Naive thymus-derived CD4-positive, alpha-beta T cell (primary cell): ENCODE data around the gene WNT6. TPM values are rescaled to one million over a fixed set of nuclear protein-coding genes. Genes with fewer than 3 reads are reported as not detected.
A peak's percentile ranks its signal among the peaks of the same experiment; 100 is the strongest.

Experiments
- ATAC-seq: fragments of 150-1000 bp; cut with Tn5 transposase; 2 replicates; pipeline ENCODE4 v1.10.0; 2021; ENCODE audit warnings: mild to moderate bottlenecking, moderate library complexity
- CTCF ChIA-PET: fragments of 350-600 bp; sonication (Branson Sonifier 250); formaldehyde crosslinking; loops from one replicate; lab custom pipeline; 2021; ENCODE audit warnings: antibody characterized with exemption; lab: Charles Lee
- POLR2A ChIA-PET: fragments of 350-600 bp; sonication (Branson Sonifier 250); formaldehyde crosslinking; loops from one replicate; lab custom pipeline; 2021; ENCODE audit warnings: antibody characterized with exemption, inconsistent platforms; lab: Charles Lee
- DNase-seq, 9 donors: peaks; one replicate each; pipeline versions ENCODE4 v3.0.0 to v3.0.0-alpha.2; 2020 to 2022; ENCODE audit warnings: mixed read lengths in 1 of 9
- H3K27ac ChIP-seq: one replicate; pipeline ENCODE4 v1.7.0; 2013; ENCODE audit warnings: mild to moderate bottlenecking, low read depth, low read length, moderate library complexity
- H3K27me3 ChIP-seq, 2 donors: one replicate each; pipeline ENCODE4 v1.7.0; 2013; ENCODE audit warnings: low read length in 2 of 2, mild to moderate bottlenecking in 2 of 2, moderate library complexity in 2 of 2; ENCODE audit not compliant: control insufficient read depth in 2 of 2, insufficient read depth in 2 of 2
- H3K36me3 ChIP-seq, 3 experiments: 1 replicate in 2 of 3; 2 replicates in 1 of 3; pipeline ENCODE4 v1.7.0; 2013; ENCODE audit warnings: low read length in 3 of 3, mild to moderate bottlenecking in 3 of 3, moderate library complexity in 1 of 3; ENCODE audit not compliant: insufficient read depth in 3 of 3, control insufficient read depth in 2 of 3
- H3K4me1 ChIP-seq, 2 donors: one replicate each; pipeline ENCODE4 v1.7.0; 2013; ENCODE audit warnings: low read length in 2 of 2, mild to moderate bottlenecking in 2 of 2, moderate library complexity in 1 of 2; ENCODE audit not compliant: control insufficient read depth in 2 of 2, insufficient read depth in 2 of 2
- H3K4me3 ChIP-seq: 2 replicates; pipeline ENCODE4 v1.7.0; 2013; ENCODE audit warnings: mild to moderate bottlenecking, low read length
- H3K9me3 ChIP-seq, 3 experiments: 1 replicate in 2 of 3; 2 replicates in 1 of 3; pipeline ENCODE4 v1.7.0; 2013; ENCODE audit warnings: low read length in 3 of 3; ENCODE audit not compliant: control insufficient read depth in 2 of 3
- H3K27ac Mint-ChIP-seq, 9 donors: one replicate each; pipeline ENCODE4 v1.8.0; 2020 to 2022; ENCODE audit warnings: mixed read lengths in 9 of 9, mild to moderate bottlenecking in 8 of 9, moderate library complexity in 5 of 9, inconsistent platforms in 2 of 9
- H3K27me3 Mint-ChIP-seq, 5 donors: one replicate each; pipeline ENCODE4 v1.8.0; 2021 to 2022; ENCODE audit warnings: mixed read lengths in 5 of 5, mild to moderate bottlenecking in 1 of 5
- H3K36me3 Mint-ChIP-seq, 5 donors: one replicate each; pipeline ENCODE4 v1.8.0; 2020 to 2022; ENCODE audit warnings: mixed read lengths in 5 of 5, mild to moderate bottlenecking in 3 of 5, inconsistent platforms in 1 of 5
- H3K4me1 Mint-ChIP-seq, 7 donors: one replicate each; pipeline ENCODE4 v1.8.0; 2020 to 2022; ENCODE audit warnings: mixed read lengths in 7 of 7, mild to moderate bottlenecking in 3 of 7, inconsistent platforms in 1 of 7
- H3K4me3 Mint-ChIP-seq, 10 donors: one replicate each; pipeline ENCODE4 v1.8.0; 2020 to 2022; ENCODE audit warnings: mild to moderate bottlenecking in 10 of 10, mixed read lengths in 10 of 10, moderate library complexity in 6 of 10, inconsistent platforms in 2 of 10
- H3K9me3 Mint-ChIP-seq, 11 donors: one replicate each; pipeline ENCODE4 v1.8.0; 2020 to 2022; ENCODE audit warnings: mixed read lengths in 11 of 11, mild to moderate bottlenecking in 4 of 11, inconsistent platforms in 1 of 11, moderate library complexity in 1 of 11
- intact Hi-C, 2 donors: fragments of 100-400 bp; cut with micrococcal nuclease; formaldehyde crosslinking; loops; one replicate each; pipeline ENCODE4 v1.15.1; 2023
- polyA plus RNA-seq, 2 donors: library from polyadenylated mRNA; unstranded; fragments of 300-500 nt; fragmentation: Illumina TruSeq; gene quantifications; one replicate each; pipeline ENCODE4 v1.2.3, GENCODE V29; 2021
- total RNA-seq, 6 experiments: library from RNA in 5 of 6; stranded (reverse) in 5 of 6; gene quantifications; 1 replicate in 5 of 6; 2 replicates in 1 of 6; pipeline ENCODE4 v1.2.3 and lab custom pipeline; 2021 to 2026

WNT6 gene
- total and polyA plus RNA-seq, 7 experiments from 2014 or later: 0.11 to 0.22 TPM; not detected in 5

DNA sequence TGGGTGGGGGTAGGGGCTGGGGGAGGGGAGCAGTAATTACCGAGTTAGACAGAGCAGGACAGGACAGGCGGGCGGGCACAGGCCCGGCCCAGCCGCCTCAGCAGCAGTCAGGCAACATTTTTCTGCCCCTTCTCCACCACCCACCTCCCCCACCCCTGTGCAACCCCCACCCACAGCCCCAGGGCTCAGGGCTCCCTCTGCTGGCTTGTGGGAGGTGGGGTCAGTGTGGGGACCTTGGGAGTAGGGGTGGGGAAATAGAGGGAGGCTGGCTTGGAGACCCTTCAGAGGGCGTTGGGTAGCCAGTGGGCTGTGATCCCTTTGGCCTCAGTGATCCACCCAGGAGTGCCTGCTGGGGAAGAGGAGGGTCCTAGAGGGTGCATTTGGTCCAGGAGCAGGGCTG is 6.4 kb downstream of the WNT6 start:
- Mint-ChIP-seq H3K4me3 (no peak overlapping the region), H3K36me3 (no peaks in the 10 kb centered on the region), H3K27ac (no peak overlapping the region), H3K4me1 (peaks cover 2 to 16% (median 11%) of the 10 kb centered on the region in 7 donors), H3K9me3 (no peaks in the 10 kb centered on the region), H3K27me3 (peaks cover 30 to 78% (median 44%) of the 10 kb centered on the region in 5 donors)
- ATAC-seq: no peak
- no peak for DNase-seq
- intact Hi-C loops: no loop called here
- POLR2A ChIA-PET: no interaction called here
- H3K36me3 ChIP-seq: no peaks in the 10 kb centered on the region
- CTCF ChIA-PET: interaction anchor here (0.8 kb wide), 1 partner anchor 28 kb away, joined by 3 read pairs; no protein-coding TSS in a partner anchor
- H3K4me1 ChIP-seq: peaks cover 0 to 7% of the 10 kb centered on the region in 2 donors
- peaks cover 3 to 4% of the 10 kb centered on the region in 2 donors for H3K27me3 ChIP-seq
- H3K27ac ChIP-seq: no peak overlapping the region
- no peaks in the 10 kb centered on the region for H3K9me3 ChIP-seq
- no peak overlapping the region for H3K4me3 ChIP-seq

DNA sequence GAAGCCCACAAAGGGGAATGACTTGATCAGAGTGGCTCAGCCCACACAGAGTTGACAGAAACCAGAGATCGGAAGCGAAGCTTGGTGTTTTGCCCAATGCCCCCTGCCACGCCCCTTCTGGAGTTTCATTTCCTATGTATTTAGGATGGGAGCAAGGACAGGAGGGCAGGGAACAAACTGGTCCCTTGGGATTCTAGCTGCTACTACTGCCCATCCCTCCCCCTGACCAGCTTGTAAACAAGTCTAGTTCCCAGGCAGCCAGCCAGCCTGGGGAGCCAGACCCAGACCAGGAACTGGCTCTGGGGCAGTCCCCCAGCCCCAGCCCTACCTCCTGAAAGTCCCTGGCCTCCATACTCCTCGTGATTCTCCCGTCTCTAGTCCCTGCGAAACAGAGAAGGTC is 8.3 kb downstream of the WNT6 start:
- no peak overlapping the region for H3K27ac ChIP-seq
- POLR2A ChIA-PET: no interaction called here
- no peak overlapping the region for H3K4me3 Mint-ChIP-seq
- H3K36me3 ChIP-seq: no peaks in the 10 kb centered on the region
- peaks cover 3 to 4% of the 10 kb centered on the region in 2 donors for H3K27me3 ChIP-seq
- no peak for ATAC-seq
- H3K27ac Mint-ChIP-seq: no peak overlapping the region
- peaks cover 7 to 22% (median 16%) of the 10 kb centered on the region in 7 donors for H3K4me1 Mint-ChIP-seq
- H3K4me1 ChIP-seq: peaks cover 5 to 17% of the 10 kb centered on the region in 2 donors
- no peaks in the 10 kb centered on the region for H3K9me3 Mint-ChIP-seq
- intact Hi-C loops: no loop called here
- no peaks in the 10 kb centered on the region for H3K9me3 ChIP-seq
- H3K36me3 Mint-ChIP-seq: peaks cover 0 to 1% (median 0%) of the 10 kb centered on the region in 5 donors
- CTCF ChIA-PET: no interaction called here
- no peak for DNase-seq
- peaks cover 29 to 78% (median 42%) of the 10 kb centered on the region in 5 donors for H3K27me3 Mint-ChIP-seq
- H3K4me3 ChIP-seq: no peak overlapping the region

DNA sequence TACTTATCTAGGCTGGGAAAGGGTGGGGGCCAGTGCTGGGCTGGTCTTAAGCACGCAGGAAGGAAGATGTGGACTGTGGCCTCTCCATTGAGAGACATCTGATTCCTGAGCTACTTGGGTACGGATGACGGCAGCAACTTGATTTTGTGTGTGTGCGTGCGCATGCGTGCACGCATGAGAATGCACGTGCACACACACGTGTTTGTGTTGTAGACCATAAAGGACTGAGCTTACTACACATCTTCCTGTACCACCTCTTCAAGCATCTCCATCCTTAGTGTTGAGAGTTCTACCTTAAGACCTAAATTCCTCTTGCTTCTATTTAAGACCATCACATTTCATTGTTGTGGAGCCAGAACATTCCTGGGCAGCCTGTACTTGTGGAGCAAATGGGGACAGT is 9.5 kb downstream of the WNT6 start:
- peaks cover 0 to 11% of the 10 kb centered on the region in 2 donors for H3K27me3 ChIP-seq
- Mint-ChIP-seq H3K36me3 (peaks cover 0 to 1% (median 0%) of the 10 kb centered on the region in 5 donors), H3K27me3 (peaks cover 22 to 72% (median 36%) of the 10 kb centered on the region in 5 donors), H3K27ac (no peak overlapping the region), H3K4me3 (no peak overlapping the region), H3K9me3 (no peaks in the 10 kb centered on the region), H3K4me1 (peaks cover 11 to 27% (median 20%) of the 10 kb centered on the region in 7 donors)
- CTCF ChIA-PET: interaction anchor here (19.9 kb wide), 1 partner anchor 29 kb away, joined by 627 read pairs; no protein-coding TSS in a partner anchor
- H3K4me3 ChIP-seq: no peak overlapping the region
- DNase-seq: no peak
- no peaks in the 10 kb centered on the region for H3K9me3 ChIP-seq
- POLR2A ChIA-PET: interaction anchor here (0.8 kb wide), 1 partner anchor 15 kb away, joined by 3 read pairs; no protein-coding TSS in a partner anchor
- peaks cover 5 to 20% of the 10 kb centered on the region in 2 donors for H3K4me1 ChIP-seq
- intact Hi-C loops: no loop called here
- H3K27ac ChIP-seq: no peak overlapping the region
- no peaks in the 10 kb centered on the region for H3K36me3 ChIP-seq
- no peak for ATAC-seq

DNA sequence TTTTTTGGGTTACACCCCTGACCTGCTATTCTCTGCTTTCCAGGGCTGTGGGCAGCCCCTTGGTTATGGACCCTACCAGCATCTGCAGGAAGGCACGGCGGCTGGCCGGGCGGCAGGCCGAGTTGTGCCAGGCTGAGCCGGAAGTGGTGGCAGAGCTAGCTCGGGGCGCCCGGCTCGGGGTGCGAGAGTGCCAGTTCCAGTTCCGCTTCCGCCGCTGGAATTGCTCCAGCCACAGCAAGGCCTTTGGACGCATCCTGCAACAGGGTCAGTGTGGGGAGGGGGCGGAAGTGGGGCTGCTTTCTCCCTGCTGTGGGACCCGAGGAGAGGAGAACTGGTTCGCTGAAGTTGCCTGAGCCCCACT is 11.4 kb downstream of the WNT6 start:
- DNase-seq: no peak
- Mint-ChIP-seq H3K4me3 (peak overlapping the region in 9 of 10 donors; percentile 41 to 95 (median 72)), H3K27me3 (peaks cover 22 to 85% (median 35%) of the 10 kb centered on the region in 5 donors), H3K4me1 (peaks cover 11 to 31% (median 24%) of the 10 kb centered on the region in 7 donors), H3K27ac (peak overlapping the region in 2 of 9 donors; percentile 7 to 66), H3K9me3 (no peaks in the 10 kb centered on the region), H3K36me3 (peaks cover 0 to 1% (median 0%) of the 10 kb centered on the region in 5 donors)
- no peak overlapping the region for H3K27ac ChIP-seq
- H3K9me3 ChIP-seq: no peaks in the 10 kb centered on the region
- peaks cover 8 to 15% of the 10 kb centered on the region in 2 donors for H3K27me3 ChIP-seq
- ChIA-PET CTCF (interaction anchor here (1.2 to 19.9 kb wide), 3 partner anchors 13 to 27 kb away, joined by 3 to 627 read pairs (median 4); no protein-coding TSS in a partner anchor), POLR2A (interaction anchor here (1.2 kb wide), 1 partner anchor 25 kb away, joined by 4 read pairs; no protein-coding TSS in a partner anchor)
- intact Hi-C loops: no loop called here
- peaks cover 5 to 20% of the 10 kb centered on the region in 2 donors for H3K4me1 ChIP-seq
- H3K4me3 ChIP-seq: peak overlapping the region; percentile 44
- ATAC-seq: no peak
- H3K36me3 ChIP-seq: no peaks in the 10 kb centered on the region

DNA sequence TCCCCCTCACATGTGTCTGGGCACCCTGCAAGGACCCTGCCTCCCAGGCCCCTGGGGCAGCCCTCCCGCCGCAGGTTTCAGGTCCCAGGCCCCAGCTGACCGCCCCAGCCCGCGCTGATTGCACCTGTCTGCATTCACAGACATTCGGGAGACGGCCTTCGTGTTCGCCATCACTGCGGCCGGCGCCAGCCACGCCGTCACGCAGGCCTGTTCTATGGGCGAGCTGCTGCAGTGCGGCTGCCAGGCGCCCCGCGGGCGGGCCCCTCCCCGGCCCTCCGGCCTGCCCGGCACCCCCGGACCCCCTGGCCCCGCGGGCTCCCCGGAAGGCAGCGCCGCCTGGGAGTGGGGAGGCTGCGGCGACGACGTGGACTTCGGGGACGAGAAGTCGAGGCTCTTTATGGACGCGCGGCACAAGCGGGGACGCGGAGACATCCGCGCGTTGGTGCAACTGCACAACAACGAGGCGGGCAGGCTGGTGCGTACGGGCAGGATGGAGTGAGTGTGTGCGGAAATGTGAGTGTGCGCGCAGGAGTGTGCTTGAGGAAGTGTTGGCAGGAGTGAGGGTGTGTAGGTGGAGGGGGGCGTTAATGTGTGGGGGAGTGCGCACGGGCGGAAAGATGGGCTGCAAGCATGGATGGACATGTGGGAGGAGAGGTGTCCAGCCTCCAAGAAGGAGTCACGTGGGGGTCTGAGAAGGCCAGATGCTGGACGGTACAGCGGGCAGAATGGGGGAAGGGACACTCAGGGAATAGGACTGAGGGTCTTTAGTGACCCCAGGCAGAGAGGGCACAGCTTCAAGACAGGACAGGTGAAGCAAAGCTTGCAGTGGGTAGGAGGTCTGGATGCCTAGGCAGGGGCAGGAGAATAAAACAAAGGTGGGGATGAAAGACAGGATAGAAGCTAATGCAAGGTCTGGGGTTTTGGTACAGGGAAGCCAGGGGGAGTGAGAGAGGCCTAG is 12.0 kb downstream of the WNT6 start:
- H3K4me3 Mint-ChIP-seq: peak overlapping the region; percentile 42 to 95 (median 76)
- ChIA-PET POLR2A (interaction anchor here (0.8 to 1.2 kb wide), 2 partner anchors 9 to 26 kb away, joined by 3 to 4 read pairs; partner anchors contain the start of gene WNT10A), CTCF (interaction anchor here (0.5 to 19.9 kb wide), 2 partner anchors 24 to 26 kb away, joined by 3 to 627 read pairs; no protein-coding TSS in a partner anchor)
- ATAC-seq (peak; percentile 50), DNase-seq (peak in 1 of 9 donors; percentile 44)
- Histone ChIP-seq H3K36me3 (no peaks in the 10 kb centered on the region), H3K9me3 (no peaks in the 10 kb centered on the region), H3K4me1 (peaks cover 6 to 23% of the 10 kb centered on the region in 2 donors), H3K27me3 (peaks cover 8 to 18% of the 10 kb centered on the region in 2 donors), H3K27ac (no peak overlapping the region), H3K4me3 (peak overlapping the region; percentile 44)
- intact Hi-C loops: no loop called here
- H3K36me3 Mint-ChIP-seq: peaks cover 0 to 1% (median 0%) of the 10 kb centered on the region in 5 donors
- H3K27ac Mint-ChIP-seq: peak overlapping the region in 3 of 9 donors; percentile 9 to 60 (median 21)
- H3K9me3 Mint-ChIP-seq: no peaks in the 10 kb centered on the region
- peaks cover 22 to 86% (median 31%) of the 10 kb centered on the region in 5 donors for H3K27me3 Mint-ChIP-seq
- H3K4me1 Mint-ChIP-seq: peaks cover 11 to 34% (median 26%) of the 10 kb centered on the region in 7 donors

DNA sequence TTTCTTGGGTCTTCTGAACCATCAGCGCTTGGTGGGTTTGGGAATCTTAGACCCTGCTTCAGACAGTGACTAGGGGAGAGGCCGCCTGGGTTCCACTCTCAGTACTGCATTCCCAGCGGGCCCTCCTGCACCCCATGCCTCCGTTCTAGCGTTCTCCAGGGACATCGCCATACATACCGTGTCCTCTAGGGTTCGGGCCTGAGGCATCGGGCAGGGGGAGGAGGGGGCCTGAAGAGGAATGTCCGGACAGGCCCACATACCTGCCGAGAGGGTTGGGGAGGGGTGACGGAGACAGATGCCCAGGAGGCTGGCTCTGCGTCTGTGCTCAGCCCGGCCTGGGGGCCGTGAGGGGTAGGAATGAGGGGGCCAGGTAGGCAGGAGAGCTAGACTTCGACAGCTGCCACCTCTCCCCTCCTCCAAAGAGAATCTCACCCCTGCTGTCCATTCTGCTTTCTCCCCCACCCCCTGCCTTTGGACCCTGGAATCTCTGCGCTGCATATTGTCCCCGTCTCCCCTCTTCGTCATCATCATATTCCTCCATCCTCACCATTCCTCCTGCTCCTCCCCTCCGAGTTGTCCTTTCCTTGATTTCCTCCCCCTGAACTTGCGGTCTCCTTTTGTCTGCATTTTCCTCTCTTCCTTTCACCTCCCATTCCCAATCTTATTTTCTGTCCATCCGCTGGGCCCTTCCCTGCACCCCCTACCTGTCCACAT is 13.2 kb downstream of the WNT6 start:
- H3K4me1 ChIP-seq: peaks cover 10 to 29% of the 10 kb centered on the region in 2 donors
- POLR2A ChIA-PET: interaction anchor here (0.6 to 13.5 kb wide), 5 partner anchors 7 to 95 kb away, joined by 3 to 305 read pairs (median 4); partner anchors contain the start of gene WNT10A
- H3K4me1 Mint-ChIP-seq: peaks cover 14 to 42% (median 32%) of the 10 kb centered on the region in 7 donors
- peaks cover 0 to 1% (median 0%) of the 10 kb centered on the region in 5 donors for H3K36me3 Mint-ChIP-seq
- H3K9me3 Mint-ChIP-seq: no peaks in the 10 kb centered on the region
- H3K27me3 ChIP-seq: peaks cover 8 to 18% of the 10 kb centered on the region in 2 donors
- H3K9me3 ChIP-seq: no peaks in the 10 kb centered on the region
- H3K27ac Mint-ChIP-seq: no peak overlapping the region
- H3K4me3 ChIP-seq: no peak overlapping the region
- ATAC-seq (no peak), DNase-seq (no peak)
- CTCF ChIA-PET: interaction anchor here (2.1 to 19.9 kb wide), 2 partner anchors 10 to 25 kb away, joined by 5 to 627 read pairs; no protein-coding TSS in a partner anchor
- no peaks in the 10 kb centered on the region for H3K36me3 ChIP-seq
- H3K4me3 Mint-ChIP-seq: peak overlapping the region in 9 of 10 donors; percentile 8 to 95 (median 76)
- H3K27ac ChIP-seq: no peak overlapping the region
- peaks cover 22 to 84% (median 28%) of the 10 kb centered on the region in 5 donors for H3K27me3 Mint-ChIP-seq
- intact Hi-C loops: no loop called here
